Right lobe of liver (tissue), 6 donors: ENCODE data around the gene KIAA1549. TPM values are rescaled to one million over a fixed set of nuclear protein-coding genes. Genes with fewer than 3 reads are reported as not detected.
A peak's percentile ranks its signal among the peaks of the same experiment; 100 is the strongest.

Source experiments
- ATAC-seq, 4 donors: fragments of 200-7000 bp; cut with Tn5 transposase; one replicate each; pipeline ENCODE4 v1.9.1; 2020; ENCODE audit warnings: mild to moderate bottlenecking in 4 of 4, moderate library complexity in 4 of 4
- DNase-seq, 3 donors: peaks; one replicate each; pipeline ENCODE4 v3.0.0-alpha.2; 2020
- H3K27ac ChIP-seq, 3 donors: fragments of 200-600 bp; one replicate each; pipeline ENCODE4 v1.8.0; 2022
- H3K27me3 ChIP-seq, 2 donors: fragments of 200-600 bp; one replicate each; pipeline ENCODE4 v1.8.0; 2022
- H3K36me3 ChIP-seq, 4 donors: fragments of 200-600 bp; sonication (generic) in 1 of 4; one replicate each; pipeline versions ENCODE4 v1.5.1 to v1.8.0; 2017 to 2022; ENCODE audit warnings: control low read depth in 1 of 4
- H3K4me1 ChIP-seq, 4 donors: fragments of 200-600 bp; sonication (generic) in 1 of 4; one replicate each; pipeline versions ENCODE4 v1.5.1 to v1.8.0; 2017 to 2022; ENCODE audit warnings: control low read depth in 1 of 4
- H3K4me3 ChIP-seq, 3 donors: fragments of 200-600 bp; one replicate each; pipeline ENCODE4 v1.8.0; 2022
- H3K9me3 ChIP-seq, 4 donors: fragments of 200-600 bp; sonication (generic) in 1 of 4; one replicate each; pipeline versions ENCODE4 v1.5.1 to v1.8.0; 2017 to 2022; ENCODE audit warnings: control low read depth in 1 of 4
- POLR2A ChIP-seq: fragments of 450-650 bp; IDR thresholded peaks from one replicate; pipeline ENCODE4 v1.6.1; 2017; ENCODE audit warnings: antibody characterized with exemption, mild to moderate bottlenecking
- WGBS: methylation state at CpG from one replicate; pipeline ENCODE4 v1.1.6; 2018; ENCODE audit warnings: low coverage, low lambda C conversion rate; ENCODE audit not compliant: insufficient coverage; ENCODE audit errors: missing lambda C conversion rate; 5-methylcytosine and 5-hydroxymethylcytosine counted together
- intact Hi-C, 2 donors: fragments of 100-400 bp; cut with DNase I; formaldehyde crosslinking; loops; one replicate each; pipeline versions ENCODE4 v1.11.2 to v1.14.1; 2022
- total RNA-seq, 6 experiments: library from RNA; depleted of rRNA in 2 of 6; stranded (reverse); fragments of >200 nt in 2 of 6; fragmentation: NEBNext Ultra II Directional in 3 of 6; extraction: Animal tissue kit (Norgen Biotek cat#: 25700) in 3 of 6; gene quantifications; one replicate each; pipeline versions ENCODE4 v1.1.0 to v1.2.4, GENCODE V29; 2016 to 2023
- TF ChIP-seq, protein P1 (sequence below), 4 donors: fragments of 200-600 bp in 3 of 4; fragments of 450-650 bp in 1 of 4; IDR thresholded peaks; one replicate each; pipeline versions ENCODE4 v1.5.1 to v1.8.0; 2016 to 2022; ENCODE audit warnings: antibody characterized with exemption in 4 of 4, mild to moderate bottlenecking in 2 of 4
- donor health status: DM: no; HTN: yes; CAD: no.
- donor health status: DM: no; HTN: no; CAD: no.
- donor health status: DM: no; HTN: no; CAD: no.
- donor health status: DM: no; HTN: yes; CAD: no.
- donor health status: DM: no; HTN: yes; CAD: no.

KIAA1549 gene
- total RNA-seq, 6 experiments from 2014 or later: 0.56 to 1.9 (median 0.68) TPM

GRCh38 chr7:138958391-138958956 is 22.7 kb downstream of the KIAA1549 start:
- no peak overlapping the region for H3K27ac ChIP-seq
- no peaks in the 10 kb centered on the region for H3K27me3 ChIP-seq
- peaks cover 0 to 8% (median 0%) of the 10 kb centered on the region in 4 donors for H3K4me1 ChIP-seq
- H3K9me3 ChIP-seq: no peaks in the 10 kb centered on the region
- ATAC-seq: peak in 3 of 4 donors; percentile 58 to 89 (median 75)
- no peak for TF ChIP-seq POLR2A
- TF ChIP-seq, protein P1, sequence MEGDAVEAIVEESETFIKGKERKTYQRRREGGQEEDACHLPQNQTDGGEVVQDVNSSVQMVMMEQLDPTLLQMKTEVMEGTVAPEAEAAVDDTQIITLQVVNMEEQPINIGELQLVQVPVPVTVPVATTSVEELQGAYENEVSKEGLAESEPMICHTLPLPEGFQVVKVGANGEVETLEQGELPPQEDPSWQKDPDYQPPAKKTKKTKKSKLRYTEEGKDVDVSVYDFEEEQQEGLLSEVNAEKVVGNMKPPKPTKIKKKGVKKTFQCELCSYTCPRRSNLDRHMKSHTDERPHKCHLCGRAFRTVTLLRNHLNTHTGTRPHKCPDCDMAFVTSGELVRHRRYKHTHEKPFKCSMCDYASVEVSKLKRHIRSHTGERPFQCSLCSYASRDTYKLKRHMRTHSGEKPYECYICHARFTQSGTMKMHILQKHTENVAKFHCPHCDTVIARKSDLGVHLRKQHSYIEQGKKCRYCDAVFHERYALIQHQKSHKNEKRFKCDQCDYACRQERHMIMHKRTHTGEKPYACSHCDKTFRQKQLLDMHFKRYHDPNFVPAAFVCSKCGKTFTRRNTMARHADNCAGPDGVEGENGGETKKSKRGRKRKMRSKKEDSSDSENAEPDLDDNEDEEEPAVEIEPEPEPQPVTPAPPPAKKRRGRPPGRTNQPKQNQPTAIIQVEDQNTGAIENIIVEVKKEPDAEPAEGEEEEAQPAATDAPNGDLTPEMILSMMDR (IDR thresholded peaks at IDR 0.05): no peak
- intact Hi-C loops: no loop called here
- DNase-seq: no peak
- H3K36me3 ChIP-seq: no peaks in the 10 kb centered on the region
- 50% methylated on average over 6 of the region's 6 CpGs for WGBS
- no peak overlapping the region for H3K4me3 ChIP-seq

- intact Hi-C loops: no loop called here
- WGBS: 74% methylated on average over 14 of the region's 16 CpGs
- DNase-seq: no peak
These were observed 23.3 kb downstream of the KIAA1549 start for GRCh38 chr7:138957753-138958390.

GRCh38 chr7:138957217-138957616 is 24.0 kb downstream of the KIAA1549 start:
- Histone ChIP-seq H3K4me3 (no peak overlapping the region), H3K4me1 (peaks cover 0 to 8% (median 0%) of the 10 kb centered on the region in 4 donors), H3K27ac (no peak overlapping the region), H3K9me3 (no peaks in the 10 kb centered on the region), H3K36me3 (no peaks in the 10 kb centered on the region), H3K27me3 (no peaks in the 10 kb centered on the region)
- ATAC-seq (no peak), DNase-seq (no peak)
- intact Hi-C loops: no loop called here
- WGBS: 85% methylated on average over 2 of the region's 3 CpGs
- TF ChIP-seq, protein P1 (IDR thresholded peaks at IDR 0.05): no peak
- TF ChIP-seq POLR2A: no peak

More at GRCh38 chr7:138957753-138958390, 23.3 kb downstream of the KIAA1549 start:
- peaks cover 0 to 8% (median 0%) of the 10 kb centered on the region in 4 donors for H3K4me1 ChIP-seq
- no peak for ATAC-seq
- H3K4me3 ChIP-seq: no peak overlapping the region
- H3K27me3 ChIP-seq: no peaks in the 10 kb centered on the region
- H3K9me3 ChIP-seq: no peaks in the 10 kb centered on the region
- H3K36me3 ChIP-seq: no peaks in the 10 kb centered on the region
- no peak overlapping the region for H3K27ac ChIP-seq
- no peak for TF ChIP-seq POLR2A
- TF ChIP-seq, protein P1 (IDR thresholded peaks at IDR 0.05): no peak

GRCh38 chr7:138954545-138955475 is 26.4 kb downstream of the KIAA1549 start:
- intact Hi-C loops: no loop called here
- no peak for ATAC-seq
- Histone ChIP-seq H3K36me3 (no peaks in the 10 kb centered on the region), H3K27ac (no peak overlapping the region), H3K9me3 (no peaks in the 10 kb centered on the region), H3K4me1 (no peaks in the 10 kb centered on the region), H3K27me3 (no peaks in the 10 kb centered on the region), H3K4me3 (no peak overlapping the region)
- DNase-seq: no peak
- 66% methylated on average over 9 of the region's 14 CpGs for WGBS
- TF ChIP-seq, protein P1 (IDR thresholded peaks at IDR 0.05): no peak
- TF ChIP-seq POLR2A: no peak
